HG03378 (cell line): ENCODE results near the gene TRAPPC2L.

ENCODE experiments used
- ATAC-seq: cut with Tn5 transposase; IDR thresholded peaks from one replicate; pipeline ENCODE4 v1.9.1; 2021; ENCODE audit warnings: mild to moderate bottlenecking, moderate library complexity; ENCODE audit not compliant: unreplicated experiment

Gene TRAPPC2L

GRCh38 chr16:88856122-88856827, 652 bp upstream of the TRAPPC2L start:
- ATAC-seq: peak; percentile 8

GRCh38 chr16:88857728-88858339, 907 bp downstream of the TRAPPC2L start:
- ATAC-seq: peak; percentile 44

- ATAC-seq: no peak
These were observed 2.6 kb downstream of the TRAPPC2L start for GRCh38 chr16:88859381-88860091.

GRCh38 chr16:88861359-88861758, 4.4 kb downstream of the TRAPPC2L start:
- ATAC-seq: no peak

GRCh38 chr16:88862968-88863367, 6.0 kb downstream of the TRAPPC2L start:
- no peak for ATAC-seq

GRCh38 chr16:88863426-88863825, 6.5 kb downstream of the TRAPPC2L start:
- ATAC-seq: no peak

- ATAC-seq: no peak
These were observed 7.2 kb downstream of the TRAPPC2L start for GRCh38 chr16:88864099-88864498.

- no peak for ATAC-seq
These were observed 7.6 kb downstream of the TRAPPC2L start for GRCh38 chr16:88864521-88864920.

- ATAC-seq: no peak
These were observed 8.4 kb downstream of the TRAPPC2L start for GRCh38 chr16:88865310-88865709.

- ATAC-seq: no peak
These were observed 8.8 kb downstream of the TRAPPC2L start for GRCh38 chr16:88865742-88866141.

- no peak for ATAC-seq
These were observed 9.4 kb downstream of the TRAPPC2L start, which contains the start of gene PABPN1L for GRCh38 chr16:88866151-88866920. Gene PABPN1L, minus strand, starts transcription at chr16:88866660. Its CDS starts 54 bp downstream, at chr16:88866606.

- ATAC-seq: no peak
These were observed 10.8 kb downstream of the TRAPPC2L start for GRCh38 chr16:88867581-88868246.

GRCh38 chr16:88868974-88869672, 12.2 kb downstream of the TRAPPC2L start:
- ATAC-seq: no peak

GRCh38 chr16:88869673-88869980, 12.7 kb downstream of the TRAPPC2L start:
- no peak for ATAC-seq

- ATAC-seq: no peak
These were observed 13.9 kb downstream of the TRAPPC2L start for GRCh38 chr16:88870608-88871348.

GRCh38 chr16:88871349-88871702, 14.4 kb downstream of the TRAPPC2L start:
- ATAC-seq: no peak

- ATAC-seq: no peak
These were observed 14.9 kb downstream of the TRAPPC2L start for GRCh38 chr16:88871730-88872416.

GRCh38 chr16:88872650-88873331, 15.9 kb downstream of the TRAPPC2L start:
- no peak for ATAC-seq
